NCI-H2107 treated with DMSO at 0.1 percent for 48 hours (cell line): Measurements from ENCODE around the gene CTSO.

Experiments
- DNase-seq: peaks from one replicate; lab custom pipeline; 2025; ENCODE audit not compliant: unreplicated experiment; lab: John Stamatoyannopoulos, UW

Gene CTSO

GRCh38 chr4:155953151-155954117 is at the start of gene CTSO:
Gene CTSO (minus strand): TSS chr4:155953866. CDS start chr4:155953847, 19 bp downstream.
- peak; percentile 57 for DNase-seq

DNA sequence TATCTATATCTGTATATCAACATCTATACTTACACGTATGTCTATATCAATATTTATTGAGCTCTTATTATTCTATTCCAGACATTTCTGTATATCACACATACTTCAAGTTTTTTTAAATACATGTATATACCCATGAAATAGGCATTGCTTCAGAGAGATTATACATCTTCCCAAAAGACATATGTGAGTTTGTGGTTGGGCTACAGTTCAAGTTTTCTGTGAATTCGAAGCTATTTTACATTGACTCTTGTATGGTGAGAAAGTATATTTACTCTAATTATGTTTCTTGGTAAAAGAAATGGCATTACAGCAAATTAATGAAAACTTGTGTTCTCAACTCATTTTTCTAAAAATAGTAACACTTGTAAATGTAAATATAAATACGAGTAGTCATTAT is 46.8 kb upstream of the CTSO start:
- no peak for DNase-seq

- DNase-seq, result no peak
These were observed 46.1 kb upstream of the CTSO start for GRCh38 chr4:155999725-156000124.

DNA sequence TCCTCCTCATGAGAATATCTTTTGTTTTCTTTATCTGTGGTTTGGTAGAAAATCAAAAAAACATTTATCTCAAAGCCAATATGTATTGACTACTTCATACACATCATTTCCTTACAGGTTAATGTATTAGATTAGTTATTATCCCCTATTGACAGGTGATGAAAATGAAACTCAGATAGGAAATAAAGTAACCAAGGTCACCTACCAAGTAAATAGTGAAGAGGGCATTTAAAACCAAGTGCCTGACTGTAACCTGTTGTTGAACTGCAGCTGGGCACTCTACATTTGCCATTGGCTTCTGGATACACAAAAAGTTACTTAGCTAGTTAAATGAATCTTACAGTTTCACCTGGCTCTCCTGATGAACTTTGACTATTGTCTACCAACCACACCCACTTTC is 41.4 kb upstream of the CTSO start:
- no peak for DNase-seq

DNA sequence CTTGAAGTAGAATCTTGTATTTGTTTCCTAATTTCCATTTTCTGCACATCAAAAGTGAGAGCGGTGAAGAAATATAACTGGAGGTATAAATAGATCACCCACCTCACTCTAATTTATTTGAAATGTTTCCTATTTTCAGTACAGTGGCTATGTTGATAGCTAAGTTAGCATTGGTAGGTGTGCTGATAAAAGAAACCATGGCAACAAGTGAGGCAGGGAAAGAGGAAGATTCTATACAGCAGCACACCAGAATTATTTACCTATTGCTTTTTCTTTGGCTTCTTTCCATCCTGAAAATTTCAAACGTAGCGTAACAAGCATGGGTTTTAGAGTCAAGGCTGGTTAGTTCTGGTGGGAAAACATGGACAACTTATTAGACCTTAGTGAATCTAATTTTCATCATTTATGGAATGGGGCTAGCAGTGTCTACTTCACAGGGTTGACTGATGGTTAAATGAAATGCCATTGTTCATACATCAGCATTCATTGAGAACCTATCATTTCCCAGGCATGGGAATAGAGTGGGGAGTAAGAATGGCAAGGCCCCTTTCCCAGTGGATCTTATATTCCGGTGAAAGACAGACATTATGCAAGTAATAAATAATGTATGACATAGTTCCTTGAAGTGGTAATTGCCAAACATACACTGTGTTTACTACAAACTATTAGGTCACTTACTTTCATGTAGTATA is 30.6 kb upstream of the CTSO start:
- DNase-seq, result no peak

GRCh38 chr4:155982736-155983385 is 29.2 kb upstream of the CTSO start:
- no peak for DNase-seq

DNA sequence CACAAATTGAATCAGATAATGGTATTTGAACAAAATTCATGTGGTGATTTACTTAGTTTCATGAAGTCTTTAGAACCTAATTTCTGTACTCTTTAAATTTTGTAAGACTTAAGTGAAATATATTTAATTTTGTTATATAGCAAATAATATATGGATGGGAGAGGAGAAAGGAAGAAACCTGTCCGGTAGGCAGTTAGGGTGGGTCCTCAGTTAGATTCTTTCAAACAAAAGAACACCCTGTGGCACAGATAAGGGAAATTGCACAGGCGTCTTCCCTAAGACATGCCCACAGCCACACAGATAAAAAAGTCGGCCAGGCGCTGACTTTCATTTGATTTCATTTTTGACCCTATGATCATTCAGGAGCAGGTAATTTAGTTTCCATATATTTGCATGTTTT is 25.1 kb upstream of the CTSO start:
- DNase-seq, result no peak

GRCh38 chr4:155975511-155975910 is 21.8 kb upstream of the CTSO start:
- no peak for DNase-seq

DNA sequence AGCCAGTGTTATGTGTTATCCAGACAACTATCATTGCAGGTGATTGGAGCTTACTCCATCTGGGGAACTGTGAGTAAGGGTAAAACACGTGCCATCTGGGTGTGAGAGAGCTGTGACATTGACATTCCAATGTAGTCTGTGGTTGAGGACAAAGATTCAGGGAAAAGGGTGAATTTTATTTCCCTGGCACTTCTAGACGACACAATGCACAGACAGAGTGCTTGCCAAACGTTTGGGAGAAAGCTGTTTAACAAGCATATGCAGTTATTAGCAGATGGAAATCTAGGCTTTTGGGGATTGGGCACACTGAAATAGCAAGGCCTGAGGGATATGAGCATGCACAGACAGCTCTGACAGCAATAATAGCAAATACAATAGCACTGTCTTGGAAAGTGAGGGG is 21.3 kb upstream of the CTSO start:
- DNase-seq, result no peak

- no peak for DNase-seq
These were observed 20.7 kb upstream of the CTSO start for GRCh38 chr4:155974476-155974749.

DNA sequence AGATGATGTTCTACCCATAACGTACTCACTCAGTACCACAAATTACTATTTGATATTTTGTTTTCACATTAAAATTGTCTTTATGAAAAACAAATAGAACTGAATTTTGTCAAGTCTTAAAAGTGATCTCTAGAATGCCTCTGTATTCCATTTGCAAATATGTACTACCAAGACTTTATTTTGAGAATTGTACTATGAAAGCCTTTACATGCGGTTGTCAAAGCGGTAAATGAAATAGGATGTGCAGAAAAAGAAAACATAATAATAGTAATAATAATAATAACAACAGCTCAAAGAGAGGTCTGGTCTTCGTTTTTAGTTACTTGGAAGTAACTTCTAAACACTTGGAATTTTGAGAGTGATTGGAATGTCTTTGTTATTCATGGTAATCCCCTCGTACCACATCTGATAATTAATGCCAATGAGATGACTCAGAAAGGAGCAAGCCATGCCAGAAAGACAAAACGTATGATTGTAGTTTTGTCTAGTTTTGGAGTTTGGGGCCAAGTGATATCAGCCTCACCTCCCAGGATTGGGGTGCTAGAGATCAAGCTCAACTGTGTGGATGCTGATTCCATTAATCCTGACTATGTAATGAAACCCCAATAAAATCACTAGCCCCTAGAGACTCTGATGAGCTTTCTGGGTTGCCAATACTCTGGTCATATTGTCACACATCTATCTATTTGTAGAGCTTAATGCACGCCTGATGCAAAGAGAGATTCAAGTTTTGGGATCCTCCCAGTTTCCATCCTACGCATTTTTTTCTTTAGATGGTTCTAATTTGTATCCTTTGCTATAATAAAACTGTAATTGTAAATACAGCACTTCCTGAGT is 20.2 kb upstream of the CTSO start:
- DNase-seq, result no peak

- DNase-seq, result no peak
These were observed 18.4 kb upstream of the CTSO start for GRCh38 chr4:155972098-155972497.

DNA sequence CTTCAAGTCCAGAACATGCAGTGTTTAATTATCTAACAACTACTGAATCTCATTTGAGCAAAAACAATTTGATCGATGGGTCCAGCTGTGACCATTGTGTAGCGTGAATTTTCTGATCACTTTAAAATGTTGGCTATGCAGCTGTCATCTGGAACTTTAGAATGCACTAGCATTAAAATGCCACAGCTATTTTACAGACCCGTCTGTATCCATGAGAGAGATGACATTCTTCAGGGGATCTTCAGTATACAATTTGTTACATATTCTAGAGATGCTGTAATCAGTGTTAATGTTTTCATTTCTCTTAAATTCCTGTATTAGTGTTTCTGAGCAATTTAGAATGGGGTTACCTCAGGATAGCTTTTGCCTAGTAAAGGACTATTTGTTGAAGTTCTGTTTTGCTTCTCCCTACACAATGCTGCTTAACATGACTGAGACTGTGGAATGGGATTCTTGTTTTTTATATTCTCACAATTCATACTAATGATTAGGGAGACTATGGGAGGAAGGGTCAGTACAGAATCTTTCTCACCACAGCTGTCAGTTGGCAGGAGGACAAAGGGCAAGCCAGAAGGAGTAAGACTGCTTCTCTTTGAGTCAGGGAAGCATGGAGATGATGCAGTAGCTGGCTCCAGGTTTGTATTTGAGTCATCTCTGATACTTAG is 13.2 kb upstream of the CTSO start:
- DNase-seq, result no peak

DNA sequence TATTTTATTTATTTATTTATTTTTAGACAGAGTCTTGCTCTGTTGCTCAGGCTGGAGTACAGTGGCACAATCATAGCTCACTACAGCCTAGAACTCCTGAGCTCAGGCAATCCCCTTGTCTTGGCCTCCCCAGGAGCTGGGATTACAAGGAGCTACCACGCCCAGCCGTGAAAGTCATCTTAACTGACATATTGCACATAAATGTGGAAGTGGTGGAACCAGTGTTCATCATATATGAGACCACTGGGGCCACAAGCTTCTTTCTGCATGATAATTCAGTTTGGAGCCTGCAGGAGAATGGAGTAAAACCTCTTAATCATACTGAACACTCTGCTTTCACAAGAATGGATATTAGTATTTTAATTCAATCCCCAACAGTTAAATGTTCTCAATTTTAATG is 12.5 kb upstream of the CTSO start:
- DNase-seq, result no peak

- DNase-seq, result no peak
These were observed 10.6 kb upstream of the CTSO start for GRCh38 chr4:155964016-155964891.

DNA sequence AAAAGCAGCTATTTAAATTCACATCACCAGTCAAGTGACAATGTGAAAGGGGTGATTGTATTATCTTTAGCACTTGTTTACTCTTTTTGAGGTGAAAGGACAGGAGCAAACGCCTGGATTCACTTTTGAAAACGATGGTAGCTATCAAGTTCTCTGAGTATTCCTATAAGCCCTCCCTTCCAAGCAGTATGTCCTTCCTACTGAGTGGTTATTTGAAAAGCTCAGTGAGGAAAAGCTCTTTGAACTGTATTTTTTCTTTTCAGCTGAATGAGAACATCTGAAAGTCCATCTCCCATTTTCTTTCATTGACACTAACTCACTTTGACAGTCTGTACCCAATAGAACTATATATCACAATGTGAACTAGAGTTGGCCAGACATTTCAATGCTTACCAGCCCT is 9.1 kb upstream of the CTSO start:
- no peak for DNase-seq

GRCh38 chr4:155961575-155961974 is 7.9 kb upstream of the CTSO start:
- no peak for DNase-seq

DNA sequence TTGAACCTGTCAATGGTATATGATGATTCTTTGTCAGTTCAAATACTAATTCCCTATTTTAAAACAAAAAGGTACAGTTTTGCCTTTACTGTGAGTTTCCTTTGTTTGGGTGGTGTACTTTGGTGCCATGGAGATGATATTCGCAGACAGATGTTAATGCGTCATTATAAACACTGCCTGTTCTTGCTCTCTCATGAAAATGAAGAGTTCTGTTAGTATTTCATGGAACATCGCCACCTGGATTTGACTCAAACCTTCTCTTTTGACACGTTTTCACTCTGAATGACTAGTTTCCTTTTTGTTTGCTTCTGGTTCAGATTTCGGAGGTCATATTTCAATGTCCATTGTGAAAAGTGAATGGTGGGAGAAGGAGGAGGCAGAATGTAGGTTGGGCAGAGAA is 6.9 kb upstream of the CTSO start:
- no peak for DNase-seq

DNA sequence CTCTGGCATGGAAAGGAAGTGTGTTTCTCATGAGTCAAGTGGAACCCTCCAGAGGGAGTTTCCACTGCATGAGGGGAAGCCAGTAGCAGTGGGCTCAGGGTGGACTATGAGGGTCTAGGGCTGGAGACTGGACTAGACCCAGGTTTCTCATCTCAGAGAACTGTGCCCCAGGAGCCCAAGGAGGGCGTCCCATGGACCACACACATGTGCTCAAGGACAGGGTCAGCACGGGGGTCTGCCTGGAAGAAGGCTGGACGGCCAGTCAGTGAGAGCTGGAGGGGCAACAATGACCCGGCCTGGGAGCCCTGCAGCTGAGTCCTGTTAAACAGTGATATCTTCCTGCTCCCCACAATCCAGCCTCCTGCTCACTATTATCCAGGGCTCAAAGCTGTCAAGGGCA is 5.8 kb upstream of the CTSO start:
- DNase-seq, result no peak

- no peak for DNase-seq
These were observed 2.8 kb upstream of the CTSO start for GRCh38 chr4:155956461-155956860.
